Stimulated activated naive CD8-positive, alpha-beta T cell treated with anti-CD3 and anti-CD28 coated beads, Interleukin-15, Interleukin-2, amounts not matched to agents 100 ng/mL and 50 ng/mL, for 24 hours (primary cell): Measurements from ENCODE around the gene RANBP1.
"Not testable (repeated sequence)": the region's sequence is repeated elsewhere in the genome, so short reads cannot be mapped to it uniquely, and the experiment has no call there.

Experiments
- H3K27ac Mint-ChIP-seq: one replicate; pipeline ENCODE4 v1.8.0; 2021; ENCODE audit warnings: mild to moderate bottlenecking, mixed read lengths
- H3K27me3 Mint-ChIP-seq: one replicate; pipeline ENCODE4 v1.8.0; 2021; ENCODE audit warnings: mixed read lengths
- H3K36me3 Mint-ChIP-seq: one replicate; pipeline ENCODE4 v1.8.0; 2021; ENCODE audit warnings: low read depth, mixed read lengths
- H3K4me1 Mint-ChIP-seq: one replicate; pipeline ENCODE4 v1.8.0; 2021; ENCODE audit warnings: low read depth, mixed read lengths
- H3K4me3 Mint-ChIP-seq: one replicate; pipeline ENCODE4 v1.8.0; 2021; ENCODE audit warnings: mild to moderate bottlenecking, mixed read lengths
- H3K9me3 Mint-ChIP-seq: one replicate; pipeline ENCODE4 v1.8.0; 2021; ENCODE audit warnings: mixed read lengths

RANBP1 gene

GRCh38 chr22:20115691-20116375 lies at the start of gene RANBP1:
RANBP1 (plus strand) TSS chr22:20116104; CDS start chr22:20116185, 81 bp downstream.
- Mint-ChIP-seq H3K27me3 (no peaks in the 10 kb centered on the region), H3K36me3 (peaks cover 50% of the 10 kb centered on the region), H3K9me3 (no peaks in the 10 kb centered on the region), H3K4me3 (peak within 1 kb of the TSS; percentile 88), H3K4me1 (peaks cover 60% of the 10 kb centered on the region), H3K27ac (peak within 1 kb of the TSS; percentile 86)

GRCh38 chr22:20066617-20067383 lies 49.1 kb upstream of the RANBP1 start:
- Mint-ChIP-seq H3K4me3 (no peak overlapping the region), H3K27me3 (no peaks in the 10 kb centered on the region), H3K36me3 (peaks cover 11% of the 10 kb centered on the region), H3K27ac (no peak overlapping the region), H3K9me3 (no peaks in the 10 kb centered on the region), H3K4me1 (no peaks in the 10 kb centered on the region)

- H3K27ac Mint-ChIP-seq, H3K4me1 Mint-ChIP-seq, H3K27me3 Mint-ChIP-seq, H3K9me3 Mint-ChIP-seq, H3K4me3 Mint-ChIP-seq: not testable (repeated sequence)
- peaks cover 11% of the 10 kb centered on the region for H3K36me3 Mint-ChIP-seq
These were observed 48.6 kb upstream of the RANBP1 start for GRCh38 chr22:20067384-20067682.

GRCh38 chr22:20068640-20069039 lies 47.3 kb upstream of the RANBP1 start:
- H3K4me3 Mint-ChIP-seq: no peak overlapping the region

GRCh38 chr22:20069331-20070042 lies 46.4 kb upstream of the RANBP1 start:
- Mint-ChIP-seq H3K36me3 (peaks cover 5% of the 10 kb centered on the region), H3K9me3 (no peaks in the 10 kb centered on the region), H3K27me3 (no peaks in the 10 kb centered on the region), H3K4me1 (no peaks in the 10 kb centered on the region), H3K4me3 (no peak overlapping the region), H3K27ac (no peak overlapping the region)

More at GRCh38 chr22:20068640-20069039, 47.3 kb upstream of the RANBP1 start:
- Mint-ChIP-seq H3K36me3 (peaks cover 7% of the 10 kb centered on the region), H3K27ac (no peak overlapping the region), H3K4me1 (no peaks in the 10 kb centered on the region), H3K27me3 (no peaks in the 10 kb centered on the region), H3K9me3 (no peaks in the 10 kb centered on the region)

- no peaks in the 10 kb centered on the region for H3K9me3 Mint-ChIP-seq
- H3K27me3 Mint-ChIP-seq: no peaks in the 10 kb centered on the region
- H3K4me1 Mint-ChIP-seq: no peaks in the 10 kb centered on the region
- H3K36me3 Mint-ChIP-seq: no peaks in the 10 kb centered on the region
- no peak overlapping the region for H3K27ac Mint-ChIP-seq
- H3K4me3 Mint-ChIP-seq: no peak overlapping the region
These were observed 44.4 kb upstream of the RANBP1 start for GRCh38 chr22:20071524-20071972.

- Mint-ChIP-seq H3K36me3 (peaks cover 4% of the 10 kb centered on the region), H3K4me1 (peaks cover 18% of the 10 kb centered on the region), H3K9me3 (no peaks in the 10 kb centered on the region), H3K27ac (no peak overlapping the region), H3K27me3 (no peaks in the 10 kb centered on the region), H3K4me3 (no peak overlapping the region)
These were observed 39.2 kb upstream of the RANBP1 start for GRCh38 chr22:20076627-20077172.

- H3K27ac Mint-ChIP-seq: peak within 1 kb of the TSS; percentile 90
- peaks cover 5% of the 10 kb centered on the region for H3K36me3 Mint-ChIP-seq
- no peaks in the 10 kb centered on the region for H3K27me3 Mint-ChIP-seq
- H3K4me1 Mint-ChIP-seq: peaks cover 46% of the 10 kb centered on the region
- H3K4me3 Mint-ChIP-seq: peak within 1 kb of the TSS; percentile 92
- H3K9me3 Mint-ChIP-seq: no peaks in the 10 kb centered on the region
These were observed 36.0 kb upstream of the RANBP1 start, which contains the start of gene DGCR8 for GRCh38 chr22:20079745-20080444. DGCR8 (plus strand) TSS chr22:20080241; CDS start chr22:20085964, 5,723 bp downstream.

GRCh38 chr22:20080445-20080775 lies 35.5 kb upstream of the RANBP1 start:
- Mint-ChIP-seq H3K9me3 (no peaks in the 10 kb centered on the region), H3K4me1 (peaks cover 50% of the 10 kb centered on the region), H3K27ac (peak overlapping the region; percentile 87), H3K27me3 (no peaks in the 10 kb centered on the region), H3K36me3 (peaks cover 8% of the 10 kb centered on the region), H3K4me3 (peak overlapping the region; percentile 92)

GRCh38 chr22:20080776-20081654 lies 34.9 kb upstream of the RANBP1 start:
- H3K27ac Mint-ChIP-seq: peak overlapping the region; percentile 87
- H3K4me3 Mint-ChIP-seq: peak overlapping the region; percentile 92
- no peaks in the 10 kb centered on the region for H3K9me3 Mint-ChIP-seq
- peaks cover 13% of the 10 kb centered on the region for H3K36me3 Mint-ChIP-seq
- peaks cover 51% of the 10 kb centered on the region for H3K4me1 Mint-ChIP-seq
- no peaks in the 10 kb centered on the region for H3K27me3 Mint-ChIP-seq

GRCh38 chr22:20083157-20083890 lies 32.6 kb upstream of the RANBP1 start:
- H3K27ac Mint-ChIP-seq: peak overlapping the region; percentile 62
- H3K9me3 Mint-ChIP-seq: no peaks in the 10 kb centered on the region
- H3K27me3 Mint-ChIP-seq: no peaks in the 10 kb centered on the region
- H3K4me3 Mint-ChIP-seq: peak overlapping the region; percentile 11
- peaks cover 33% of the 10 kb centered on the region for H3K36me3 Mint-ChIP-seq
- peaks cover 59% of the 10 kb centered on the region for H3K4me1 Mint-ChIP-seq

- H3K9me3 Mint-ChIP-seq: no peaks in the 10 kb centered on the region
- peaks cover 40% of the 10 kb centered on the region for H3K36me3 Mint-ChIP-seq
- no peak overlapping the region for H3K27ac Mint-ChIP-seq
- H3K4me3 Mint-ChIP-seq: no peak overlapping the region
- no peaks in the 10 kb centered on the region for H3K27me3 Mint-ChIP-seq
- H3K4me1 Mint-ChIP-seq: peaks cover 59% of the 10 kb centered on the region
These were observed 31.9 kb upstream of the RANBP1 start for GRCh38 chr22:20083891-20084546.
